ENCODE data around the gene SEC24A.

Gene SEC24A

GRCh38 chr5:134609232-134609851 is 39.2 kb upstream of the SEC24A start:
- no peak overlapping the region for H3K27ac ChIP-seq (ENCODE audit: low read depth, low read length, poor library complexity, severe bottlenecking)
- no peak overlapping the region for H3K4me2 ChIP-seq (ENCODE audit: low read length)
- no peaks in the 10 kb centered on the region for H3K79me2 ChIP-seq (ENCODE audit: insufficient read depth, low read length)
- peaks cover 87% of the 10 kb centered on the region for H3K36me3 ChIP-seq (ENCODE audit: insufficient read depth, low read length)
- H3K4me1 ChIP-seq (ENCODE audit: insufficient read depth, low read length, severe bottlenecking): no peaks in the 10 kb centered on the region
- H3K4me3 ChIP-seq (ENCODE audit: low read depth, low read length, poor library complexity, severe bottlenecking): no peak overlapping the region
- no peak overlapping the region for H2AFZ ChIP-seq (ENCODE audit: low read length)
- no peaks in the 10 kb centered on the region for H3K9me2 ChIP-seq (ENCODE audit: low read depth, low read length)
- no peak overlapping the region for H3K9ac ChIP-seq (ENCODE audit: low read length)
- H4K20me1 ChIP-seq (ENCODE audit: insufficient read depth, low read length): no peaks in the 10 kb centered on the region
- no peaks in the 10 kb centered on the region; the same call in 1 of the 2 replicates for H3F3A ChIP-seq (ENCODE audit: insufficient read depth, low read length)
- no peak for TF ChIP-seq CTCF (IDR thresholded peaks at IDR 0.05; ENCODE audit: low read length)
- no peak for TF ChIP-seq EZH2 (IDR thresholded peaks at IDR 0.05; ENCODE audit: borderline replicate concordance, low read length)
- H3K9me3 ChIP-seq (ENCODE audit: low read length): no peaks in the 10 kb centered on the region
- no peaks in the 10 kb centered on the region for H3K27me3 ChIP-seq (ENCODE audit: insufficient read depth, low read length)

DNA sequence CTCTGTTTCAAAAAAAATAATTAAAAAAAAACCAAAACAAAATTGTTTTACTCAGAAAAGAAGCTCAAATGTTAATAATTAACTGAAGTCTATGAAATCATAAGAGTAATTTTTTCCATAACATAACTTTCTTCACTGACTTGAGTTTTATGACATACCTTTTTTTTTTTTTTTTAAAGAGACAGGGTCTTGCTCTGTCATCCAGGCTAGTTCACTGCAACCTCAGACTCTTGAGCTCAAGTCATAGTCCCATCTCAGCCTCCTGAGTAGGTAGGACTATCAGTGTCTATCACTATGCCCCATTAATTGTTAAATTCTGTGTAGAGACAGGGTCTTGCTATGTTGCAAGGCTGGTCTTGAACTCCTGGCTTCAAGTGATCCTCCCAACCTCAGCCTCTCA is 37.9 kb upstream of the SEC24A start:
- no peaks in the 10 kb centered on the region for H4K20me1 ChIP-seq (ENCODE audit: insufficient read depth, low read length)
- H3K4me3 ChIP-seq (ENCODE audit: low read depth, low read length, poor library complexity, severe bottlenecking): no peak overlapping the region
- H3F3A ChIP-seq (ENCODE audit: insufficient read depth, low read length): no peaks in the 10 kb centered on the region; the same call in 1 of the 2 replicates
- H3K9ac ChIP-seq (ENCODE audit: low read length): no peak overlapping the region
- peaks cover 80% of the 10 kb centered on the region for H3K36me3 ChIP-seq (ENCODE audit: insufficient read depth, low read length)
- no peak overlapping the region for H3K27ac ChIP-seq (ENCODE audit: low read depth, low read length, poor library complexity, severe bottlenecking)
- no peaks in the 10 kb centered on the region for H3K9me2 ChIP-seq (ENCODE audit: low read depth, low read length)
- H2AFZ ChIP-seq (ENCODE audit: low read length): no peak overlapping the region
- no peaks in the 10 kb centered on the region for H3K9me3 ChIP-seq (ENCODE audit: low read length)
- no peaks in the 10 kb centered on the region for H3K4me1 ChIP-seq (ENCODE audit: insufficient read depth, low read length, severe bottlenecking)
- TF ChIP-seq CTCF (IDR thresholded peaks at IDR 0.05; ENCODE audit: low read length): no peak
- TF ChIP-seq EZH2 (IDR thresholded peaks at IDR 0.05; ENCODE audit: borderline replicate concordance, low read length): no peak
- H3K27me3 ChIP-seq (ENCODE audit: insufficient read depth, low read length): no peaks in the 10 kb centered on the region
- no peak overlapping the region for H3K4me2 ChIP-seq (ENCODE audit: low read length)
- no peaks in the 10 kb centered on the region for H3K79me2 ChIP-seq (ENCODE audit: insufficient read depth, low read length)

DNA sequence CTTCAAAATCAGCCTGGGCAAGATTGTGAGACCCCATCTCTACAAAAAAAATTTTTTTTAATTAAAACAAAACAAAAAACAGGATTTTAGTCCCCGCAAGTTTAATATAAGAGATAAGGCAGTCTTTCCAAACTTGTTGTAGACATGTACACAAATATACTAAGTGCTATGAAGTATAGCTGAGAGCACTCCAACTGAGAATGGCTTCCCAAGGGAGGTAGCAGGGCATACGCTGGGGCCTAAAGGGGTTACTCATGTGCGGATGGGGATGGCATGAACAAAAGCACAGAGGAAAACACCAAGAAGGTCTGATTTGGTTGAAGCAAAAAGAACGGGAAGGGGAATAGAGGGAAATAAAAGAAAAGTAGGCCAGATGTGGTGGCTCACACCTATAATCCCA is 37.1 kb upstream of the SEC24A start:
- TF ChIP-seq EZH2 (IDR thresholded peaks at IDR 0.05; ENCODE audit: borderline replicate concordance, low read length) (no peak), CTCF (IDR thresholded peaks at IDR 0.05; ENCODE audit: low read length) (no peak)
- Histone ChIP-seq H3K9ac (ENCODE audit: low read length) (no peak overlapping the region), H3K27me3 (ENCODE audit: insufficient read depth, low read length) (no peaks in the 10 kb centered on the region), H3K36me3 (ENCODE audit: insufficient read depth, low read length) (peaks cover 74% of the 10 kb centered on the region), H3K4me2 (ENCODE audit: low read length) (no peak overlapping the region), H3F3A (ENCODE audit: insufficient read depth, low read length) (no peaks in the 10 kb centered on the region; the same call in 1 of the 2 replicates), H3K79me2 (ENCODE audit: insufficient read depth, low read length) (no peaks in the 10 kb centered on the region), H3K27ac (ENCODE audit: low read depth, low read length, poor library complexity, severe bottlenecking) (no peak overlapping the region), H3K9me3 (ENCODE audit: low read length) (no peaks in the 10 kb centered on the region), H2AFZ (ENCODE audit: low read length) (no peak overlapping the region), H3K4me1 (ENCODE audit: insufficient read depth, low read length, severe bottlenecking) (no peaks in the 10 kb centered on the region), H4K20me1 (ENCODE audit: insufficient read depth, low read length) (no peaks in the 10 kb centered on the region), H3K9me2 (ENCODE audit: low read depth, low read length) (no peaks in the 10 kb centered on the region), H3K4me3 (ENCODE audit: low read depth, low read length, poor library complexity, severe bottlenecking) (no peak overlapping the region)
